GM06990 (cell line): ENCODE results near the gene RNF19B.

Experiments used
- DNase-seq: peaks from one replicate; pipeline ENCODE4 v3.0.0-alpha.2; 2011; ENCODE audit not compliant: insufficient read length; ENCODE audit errors: extremely low read depth
- H3K27me3 ChIP-seq: replicated peaks from 2 replicates; pipeline ENCODE4 v1.6.0; 2011; ENCODE audit warnings: low read length; ENCODE audit not compliant: control insufficient read depth, insufficient read depth
- H3K36me3 ChIP-seq: 2 replicates; pipeline ENCODE4 v1.5.1; 2011; ENCODE audit warnings: low read length; ENCODE audit not compliant: control insufficient read depth, insufficient read depth
- H3K4me3 ChIP-seq: replicated peaks from 2 replicates; pipeline ENCODE4 v1.5.1; 2011; ENCODE audit warnings: low read depth, mild to moderate bottlenecking, control low read depth, low read length
- CTCF ChIP-seq: IDR thresholded peaks from 2 replicates; pipeline ENCODE4 v1.5.1; 2011; ENCODE audit warnings: low read length, control low read depth, mild to moderate bottlenecking, inconsistent platforms; ENCODE audit not compliant: insufficient read depth, poor library complexity, severe bottlenecking

RNF19B gene, protein sequence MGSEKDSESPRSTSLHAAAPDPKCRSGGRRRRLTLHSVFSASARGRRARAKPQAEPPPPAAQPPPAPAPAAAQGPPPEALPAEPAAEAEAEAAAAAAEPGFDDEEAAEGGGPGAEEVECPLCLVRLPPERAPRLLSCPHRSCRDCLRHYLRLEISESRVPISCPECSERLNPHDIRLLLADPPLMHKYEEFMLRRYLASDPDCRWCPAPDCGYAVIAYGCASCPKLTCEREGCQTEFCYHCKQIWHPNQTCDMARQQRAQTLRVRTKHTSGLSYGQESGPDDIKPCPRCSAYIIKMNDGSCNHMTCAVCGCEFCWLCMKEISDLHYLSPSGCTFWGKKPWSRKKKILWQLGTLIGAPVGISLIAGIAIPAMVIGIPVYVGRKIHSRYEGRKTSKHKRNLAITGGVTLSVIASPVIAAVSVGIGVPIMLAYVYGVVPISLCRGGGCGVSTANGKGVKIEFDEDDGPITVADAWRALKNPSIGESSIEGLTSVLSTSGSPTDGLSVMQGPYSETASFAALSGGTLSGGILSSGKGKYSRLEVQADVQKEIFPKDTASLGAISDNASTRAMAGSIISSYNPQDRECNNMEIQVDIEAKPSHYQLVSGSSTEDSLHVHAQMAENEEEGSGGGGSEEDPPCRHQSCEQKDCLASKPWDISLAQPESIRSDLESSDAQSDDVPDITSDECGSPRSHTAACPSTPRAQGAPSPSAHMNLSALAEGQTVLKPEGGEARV

GRCh38 chr1:32964461-32965250 lies at the start of gene RNF19B:
Gene RNF19B (minus strand): TSS chr1:32964809. CDS start chr1:32964685, 124 bp downstream.
- Histone ChIP-seq H3K36me3 (no peaks in the 10 kb centered on the region), H3K4me3 (peak within 1 kb of the TSS; percentile 94), H3K27me3 (no peaks in the 10 kb centered on the region)
- peak; percentile 98 for DNase-seq
- no peak for TF ChIP-seq CTCF

GRCh38 chr1:33013791-33014190 lies 49.2 kb upstream of the RNF19B start:
- H3K27me3 ChIP-seq, result no peaks in the 10 kb centered on the region
- H3K36me3 ChIP-seq, result peaks cover 35% of the 10 kb centered on the region
- DNase-seq, result no peak
- no peak overlapping the region for H3K4me3 ChIP-seq
- no peak for TF ChIP-seq CTCF

- Histone ChIP-seq H3K36me3 (peaks cover 41% of the 10 kb centered on the region), H3K27me3 (no peaks in the 10 kb centered on the region), H3K4me3 (no peak overlapping the region)
- TF ChIP-seq CTCF, result no peak
- no peak for DNase-seq
These were observed 47.6 kb upstream of the RNF19B start for GRCh38 chr1:33012165-33012564.

- DNase-seq, result no peak
- no peak for TF ChIP-seq CTCF
These were observed 46.5 kb upstream of the RNF19B start for GRCh38 chr1:33010932-33011731.

GRCh38 chr1:33009561-33009960 lies 45.0 kb upstream of the RNF19B start:
- Histone ChIP-seq H3K4me3 (no peak overlapping the region), H3K36me3 (peaks cover 39% of the 10 kb centered on the region), H3K27me3 (no peaks in the 10 kb centered on the region)
- no peak for DNase-seq
- no peak for TF ChIP-seq CTCF

More at GRCh38 chr1:33010932-33011731, 46.5 kb upstream of the RNF19B start:
- no peaks in the 10 kb centered on the region for H3K27me3 ChIP-seq
- H3K36me3 ChIP-seq, result peaks cover 43% of the 10 kb centered on the region
- H3K4me3 ChIP-seq, result no peak overlapping the region
